Transverse colon (tissue), 4 donors: ENCODE data around the gene RERE.

Experiments used
- CTCF ChIP-seq, 5 experiments: fragments of 200-600 bp in 3 of 5; fragments of 450-650 bp in 2 of 5; sonication (generic) in 3 of 5; IDR thresholded peaks; 1 replicate in 2 of 5; 2 replicates in 3 of 5; pipeline ENCODE4 v1.5.1; 2016 to 2017; ENCODE audit warnings: antibody characterized with exemption in 5 of 5, inconsistent platforms in 3 of 5, mild to moderate bottlenecking in 2 of 5, moderate library complexity in 1 of 5
- POLR2AphosphoS5 ChIP-seq, 3 donors: sonication (generic); formaldehyde crosslinking; IDR thresholded peaks; one replicate each; pipeline ENCODE4 v1.6.1; 2016; ENCODE audit warnings: antibody characterized with exemption in 3 of 3

- TF ChIP-seq CTCF (IDR thresholded peaks at IDR 0.05) = no peak
- no peak for TF ChIP-seq POLR2AphosphoS5 (IDR thresholded peaks at IDR 0.05)
Observed at GRCh38 chr1:8600336-8600735, 217.1 kb downstream of the RERE start.
